Central memory CD4-positive, alpha-beta T cell (primary cell): ENCODE results near the gene CCDC9B.

Experiments
- DNase-seq: peaks from one replicate; pipeline ENCODE4 v3.0.0; 2022

CCDC9B gene

DNA sequence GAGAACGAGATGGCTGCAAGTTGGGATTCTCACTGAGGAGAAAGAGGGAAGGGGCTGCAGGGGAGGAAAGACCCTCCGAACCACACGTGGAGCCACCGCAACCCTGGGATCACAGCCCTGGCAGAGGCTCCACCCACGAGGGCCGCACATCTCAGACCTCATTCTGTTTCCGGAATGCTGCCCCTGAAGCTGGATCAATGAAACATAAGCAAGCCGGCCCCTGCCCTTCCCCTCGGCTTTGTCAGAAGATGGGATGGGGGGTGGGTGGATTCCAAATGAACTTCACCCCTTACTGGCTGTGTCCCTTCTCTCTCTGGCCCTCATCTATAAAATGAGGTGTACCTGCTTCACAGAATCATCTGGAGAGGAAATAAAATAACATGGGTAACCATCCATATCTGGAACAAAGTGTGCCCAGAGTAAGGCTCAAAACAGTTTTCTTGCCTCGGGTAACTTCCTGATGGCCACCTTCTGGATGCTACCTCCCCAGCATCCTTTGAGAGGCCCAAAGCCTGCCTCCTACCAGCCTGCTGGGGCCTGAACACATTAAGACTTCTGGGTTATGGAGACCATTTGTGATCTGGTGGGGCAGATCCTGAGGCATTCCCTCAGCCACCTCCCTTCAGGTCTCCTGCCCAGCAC, 4.6 kb upstream of the CCDC9B start:
- no peak for DNase-seq

DNA sequence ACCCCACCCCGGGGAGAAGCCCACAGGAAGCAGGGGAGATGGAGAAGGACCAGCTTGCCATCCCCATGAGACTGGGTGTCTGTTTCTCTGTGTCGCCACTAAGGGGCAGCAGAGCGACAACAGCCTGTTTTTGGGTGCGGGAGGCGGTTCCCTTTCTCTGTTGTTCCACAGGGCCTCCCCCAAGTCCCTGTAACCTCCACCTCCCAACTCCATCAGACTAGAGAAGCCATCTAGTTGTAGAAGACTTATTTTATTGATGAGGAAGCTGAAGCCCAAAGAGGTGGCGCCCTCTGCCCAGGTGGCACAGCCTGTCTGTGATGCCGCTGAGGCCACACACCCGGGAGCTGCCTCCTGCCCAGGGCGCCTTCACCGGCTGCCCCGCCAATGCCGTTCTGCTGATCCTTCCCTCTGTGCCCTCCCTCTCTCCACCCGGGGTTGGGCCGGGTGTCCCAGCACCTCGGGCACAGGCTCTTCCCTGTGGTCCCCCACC, 3.9 kb upstream of the CCDC9B start:
- DNase-seq = peak; percentile 59

- DNase-seq = no peak
Measured at GRCh38 chr15:40344217-40344616, 3.5 kb upstream of the CCDC9B start.

GRCh38 chr15:40343512-40343911, 2.8 kb upstream of the CCDC9B start:
- no peak for DNase-seq

- DNase-seq = no peak
Measured at GRCh38 chr15:40342416-40343320, 1.9 kb upstream of the CCDC9B start.

GRCh38 chr15:40340038-40340739, 550 bp downstream of the CCDC9B start:
- no peak for DNase-seq

DNA sequence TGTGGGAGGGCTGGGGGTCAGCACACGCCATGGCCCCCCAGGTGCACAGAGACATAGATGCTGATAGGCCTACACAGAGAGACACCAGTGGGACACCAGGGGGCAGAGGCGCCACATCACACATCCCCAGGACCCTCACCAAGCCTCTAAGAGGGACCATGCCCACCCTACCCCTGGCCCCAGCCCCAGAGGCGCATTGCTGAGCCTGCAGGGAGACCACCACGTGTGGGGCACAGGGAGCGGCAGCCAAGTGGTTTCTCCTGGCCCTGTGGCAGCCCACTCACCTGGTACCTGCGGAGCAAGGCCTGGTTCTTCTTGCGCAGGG, 1.2 kb downstream of the CCDC9B start:
- DNase-seq = no peak

DNA sequence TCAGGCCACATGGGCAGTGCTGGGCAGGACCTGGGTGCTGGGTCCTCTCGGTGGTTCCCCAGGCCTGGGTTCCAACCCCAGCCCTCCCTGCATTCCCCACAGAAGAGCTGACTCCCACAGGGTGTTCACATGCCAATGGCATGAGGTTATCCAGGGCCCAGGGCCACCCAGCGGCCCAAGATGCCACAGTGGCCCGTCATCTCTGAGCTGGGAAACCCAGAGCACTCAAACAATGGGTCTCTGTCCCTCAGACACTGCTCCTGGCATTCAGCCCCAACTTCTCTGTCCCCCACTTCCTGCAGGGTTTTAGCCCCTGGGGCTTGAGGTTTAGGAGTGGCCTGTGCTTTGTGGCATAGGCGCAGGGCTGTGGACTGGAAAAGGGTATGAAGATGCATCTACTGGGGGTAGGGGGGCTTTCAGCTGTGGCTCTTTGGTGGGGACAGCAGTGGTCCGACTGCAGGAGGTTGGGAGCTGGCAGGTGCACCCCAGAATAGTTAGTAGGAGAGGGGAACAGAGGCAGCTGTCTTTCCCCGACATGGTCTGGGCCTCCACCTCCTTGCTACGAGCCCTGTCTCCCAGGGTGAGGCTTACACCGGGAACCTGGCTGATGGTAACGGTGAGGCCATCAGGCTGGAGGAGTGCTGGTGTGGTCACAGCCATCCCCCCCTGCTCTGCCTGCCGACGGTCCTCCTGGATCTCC, 1.7 kb downstream of the CCDC9B start:
- DNase-seq = no peak

GRCh38 chr15:40338041-40338657, 2.6 kb downstream of the CCDC9B start:
- peak; percentile 64 for DNase-seq

DNA sequence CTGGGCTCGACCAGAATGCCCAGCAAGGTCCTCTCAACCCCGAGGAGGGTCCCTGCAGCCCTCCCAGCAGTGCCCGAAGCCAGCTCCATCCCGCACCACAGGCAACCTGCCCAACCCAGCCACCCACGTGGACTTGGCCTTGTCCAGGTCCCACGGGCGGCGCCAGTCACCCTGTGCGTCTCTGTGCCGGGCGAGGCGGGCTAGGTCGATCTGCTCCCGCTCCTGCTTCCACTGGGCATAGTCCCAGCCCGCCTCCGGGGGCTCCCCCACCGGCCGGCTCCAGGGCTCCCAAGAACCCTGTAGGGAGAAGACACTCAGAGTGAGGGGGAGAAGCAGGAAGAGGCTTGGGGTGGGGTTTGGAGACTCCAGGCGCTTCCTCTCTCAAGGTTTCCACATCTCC, 3.1 kb downstream of the CCDC9B start:
- no peak for DNase-seq

DNA sequence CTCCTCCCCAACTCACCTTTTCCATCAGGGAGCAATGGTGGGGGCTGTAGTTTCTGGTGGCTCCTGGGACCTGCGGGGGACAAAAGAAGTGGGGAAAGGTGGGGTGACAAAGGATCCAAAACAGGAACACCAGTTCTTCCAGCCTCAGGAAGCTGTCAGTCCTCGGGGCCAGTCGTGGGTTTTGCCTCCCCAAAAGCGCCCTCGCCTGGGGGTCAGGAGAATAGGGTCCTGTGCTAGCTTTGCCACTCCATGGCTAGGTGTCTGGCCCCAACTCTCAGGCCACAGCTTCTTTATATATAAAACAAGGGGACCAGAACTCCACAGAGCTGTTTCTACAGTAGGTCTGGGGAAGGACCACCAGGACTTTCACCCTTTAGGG, 4.0 kb downstream of the CCDC9B start:
- DNase-seq = no peak

GRCh38 chr15:40335938-40336743, 4.6 kb downstream of the CCDC9B start:
- no peak for DNase-seq

DNA sequence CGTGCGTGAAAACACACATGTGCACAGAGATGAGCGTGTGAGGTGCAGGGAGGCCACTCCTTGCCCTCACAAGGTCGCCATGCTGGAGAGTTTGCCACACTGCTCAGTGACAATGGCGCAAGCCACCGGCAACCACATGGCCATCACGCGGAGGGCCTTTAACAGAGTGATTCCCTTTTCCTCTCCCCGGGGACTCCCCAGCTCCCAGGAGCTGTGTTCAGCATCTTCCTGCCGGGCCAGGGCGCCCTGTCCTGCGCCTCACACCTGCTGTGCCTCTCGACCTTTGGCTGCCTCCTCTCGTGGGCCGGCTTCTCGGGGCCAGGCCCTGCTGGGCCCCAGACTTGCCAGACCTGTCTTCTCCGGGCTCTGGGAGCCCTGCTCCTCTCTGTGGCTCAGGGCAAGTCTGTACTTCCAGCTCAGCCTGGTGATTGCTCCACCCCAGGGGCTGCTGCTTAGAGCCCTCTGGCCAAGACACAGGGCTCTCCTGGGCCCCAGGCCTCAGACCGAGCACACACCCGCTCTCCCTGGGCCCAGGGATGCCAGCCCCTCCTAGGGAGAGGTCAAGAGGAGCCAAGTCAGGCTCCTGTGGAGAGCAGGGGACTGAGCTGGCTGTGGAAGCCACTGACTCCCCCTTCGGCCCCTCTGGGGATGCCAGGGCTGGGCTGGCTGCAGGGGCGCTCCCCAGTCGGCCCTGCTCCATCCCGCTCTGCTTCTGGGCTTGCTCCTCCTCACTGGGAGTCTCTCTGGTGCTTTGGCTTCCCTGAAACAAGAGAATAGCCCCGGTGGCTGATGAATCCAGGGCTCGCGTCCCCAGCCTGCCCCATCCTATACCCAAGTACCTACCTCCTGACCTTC, 5.6 kb downstream of the CCDC9B start:
- no peak for DNase-seq

DNA sequence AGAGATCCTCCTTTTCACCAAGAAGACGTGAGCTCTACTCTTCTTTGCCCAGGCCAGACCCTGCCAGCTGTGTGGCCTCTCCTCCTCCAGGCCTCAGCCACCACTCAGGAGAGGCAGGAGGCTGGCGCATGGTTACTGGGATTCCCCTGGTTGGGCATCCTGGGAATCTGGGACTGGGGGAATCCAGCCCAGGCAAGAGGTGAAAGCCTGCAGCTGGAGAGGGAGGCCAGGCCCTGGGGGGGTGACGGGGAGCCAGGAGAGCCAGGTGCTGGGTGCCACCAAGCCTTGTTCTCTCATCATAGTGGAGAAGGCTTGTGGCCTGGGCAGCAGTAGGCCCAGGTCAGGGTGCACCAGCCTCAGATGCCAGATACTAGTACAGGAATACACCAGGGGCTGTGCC, 6.2 kb downstream of the CCDC9B start:
- DNase-seq = no peak

GRCh38 chr15:40333922-40334492, 6.7 kb downstream of the CCDC9B start:
- peak; percentile 17 for DNase-seq

GRCh38 chr15:40332113-40332781, 8.5 kb downstream of the CCDC9B start:
- DNase-seq = no peak

GRCh38 chr15:40331637-40332036, 9.1 kb downstream of the CCDC9B start:
- DNase-seq = no peak

DNA sequence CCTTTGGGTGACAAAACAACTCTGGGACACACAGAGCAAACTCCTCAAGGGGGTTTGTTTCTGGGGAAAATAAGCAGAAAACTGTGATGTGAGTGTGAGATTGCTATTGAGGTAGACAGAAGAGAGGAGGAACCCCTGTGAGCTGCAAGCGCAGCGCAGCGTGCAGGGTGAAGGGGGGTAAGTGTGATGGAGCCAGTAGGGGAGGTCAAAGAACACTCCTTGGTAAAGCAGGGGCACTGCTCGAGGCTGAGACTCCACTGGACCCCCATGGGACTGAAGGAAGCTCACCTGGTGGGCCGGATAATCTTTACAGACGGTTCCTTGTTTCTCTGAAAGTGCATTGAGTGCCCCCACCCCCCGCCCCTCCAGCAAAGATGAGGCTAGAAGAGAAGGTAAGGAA, 9.7 kb downstream of the CCDC9B start:
- no peak for DNase-seq

DNA sequence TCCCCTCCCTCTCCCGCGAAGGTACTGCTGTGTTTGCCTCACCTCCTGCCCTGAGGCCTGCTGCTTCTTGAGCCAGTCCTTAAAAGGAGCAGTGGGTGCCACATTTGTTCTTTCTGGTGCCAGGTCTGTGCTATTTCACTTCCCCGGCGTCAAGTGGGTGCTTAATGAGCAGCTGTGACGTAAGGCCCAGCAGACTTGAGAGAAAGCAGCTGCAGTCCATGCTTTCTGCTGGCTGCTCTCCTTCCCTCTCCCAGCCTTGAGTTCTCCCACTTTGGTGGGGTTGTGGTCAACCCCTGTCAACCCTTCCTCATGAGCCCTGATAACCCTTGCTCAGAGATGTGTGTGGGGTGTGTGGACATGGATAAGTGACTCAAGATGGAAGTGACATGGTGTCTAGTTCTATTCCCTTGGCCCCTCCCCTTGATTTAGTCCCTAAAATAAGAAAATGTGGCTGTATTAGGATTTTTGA, 10.3 kb downstream of the CCDC9B start:
- no peak for DNase-seq

GRCh38 chr15:40329804-40330203, 10.9 kb downstream of the CCDC9B start:
- no peak for DNase-seq
